B cell (primary cell): Measurements from ENCODE around the gene NLGN1. TPM values are rescaled to one million over a fixed set of nuclear protein-coding genes. Genes with fewer than 3 reads are reported as not detected.

Experiments used
- ATAC-seq: fragments of 200-7000 bp; cut with Tn5 transposase; one replicate; pipeline ENCODE4 v1.10.0; 2021; ENCODE audit warnings: low read depth, mild to moderate bottlenecking, moderate number of reproducible peaks, moderate library complexity
- CTCF ChIA-PET: fragments of 350-600 bp; sonication (Branson Sonifier 250); formaldehyde crosslinking; loops from one replicate; lab custom pipeline; 2021; ENCODE audit warnings: antibody characterized with exemption, inconsistent platforms; lab: Charles Lee
- POLR2A ChIA-PET: fragments of 350-600 bp; sonication (Branson Sonifier 250); formaldehyde crosslinking; loops from one replicate; lab custom pipeline; 2021; ENCODE audit warnings: antibody characterized with exemption; lab: Charles Lee
- DNase-seq: peaks from one replicate; pipeline ENCODE4 v3.0.0; 2013
- H2AFZ ChIP-seq: 2 replicates; pipeline ENCODE4 v1.6.1; 2012; ENCODE audit warnings: mild to moderate bottlenecking, low read depth, low read length; ENCODE audit not compliant: insufficient read depth, poor library complexity, severe bottlenecking
- H3K27ac ChIP-seq, 2 donors: 1 replicate in 1 of 2; 2 replicates in 1 of 2; pipeline ENCODE4 v1.5.1; 2012 to 2013; ENCODE audit warnings: low read length in 2 of 2, mild to moderate bottlenecking in 2 of 2, moderate library complexity in 1 of 2
- H3K27me3 ChIP-seq, 4 experiments: fragments of 200-600 bp in 1 of 4; sonication (generic) in 1 of 4; replicated peaks in 1 of 4; 1 replicate in 2 of 4; 2 replicates in 2 of 4; pipeline versions ENCODE4 v1.6.1 to v1.7.0; 2013 to 2016; ENCODE audit warnings: low read length in 3 of 4, mild to moderate bottlenecking in 2 of 4, mixed read lengths in 1 of 4, moderate library complexity in 1 of 4; ENCODE audit not compliant: insufficient read depth in 4 of 4, control insufficient read depth in 3 of 4; ENCODE audit errors: control extremely low read depth in 1 of 4
- H3K36me3 ChIP-seq, 2 experiments: replicated peaks in 1 of 2; 1 replicate in 1 of 2; 2 replicates in 1 of 2; pipeline versions ENCODE4 v1.6.1 to v1.7.1; 2013; ENCODE audit warnings: low read length in 1 of 2; ENCODE audit not compliant: insufficient read depth in 2 of 2, control insufficient read depth in 1 of 2; ENCODE audit errors: control extremely low read depth in 1 of 2, extremely low read depth in 1 of 2
- H3K4me1 ChIP-seq, 2 donors: fragments of 200-600 bp in 1 of 2; sonication (generic) in 1 of 2; 1 replicate in 1 of 2; 2 replicates in 1 of 2; pipeline versions ENCODE4 v1.5.1 to v1.6.1; 2013 to 2017; ENCODE audit warnings: low read length in 2 of 2; ENCODE audit not compliant: control insufficient read depth in 2 of 2, insufficient read depth in 2 of 2
- H3K4me2 ChIP-seq: replicated peaks from 2 replicates; pipeline ENCODE3; 2012; ENCODE audit warnings: mild to moderate bottlenecking, low read depth, low read length; ENCODE audit not compliant: poor library complexity, severe bottlenecking
- H3K4me3 ChIP-seq, 5 experiments: fragments of 200-600 bp in 1 of 5; sonication (generic) in 1 of 5; 1 replicate in 3 of 5; 2 replicates in 2 of 5; pipeline versions ENCODE4 v1.5.1 to v1.7.0; 2011 to 2016; ENCODE audit warnings: low read length in 4 of 5, mild to moderate bottlenecking in 4 of 5, low read depth in 2 of 5, control low read depth in 1 of 5, moderate library complexity in 1 of 5; ENCODE audit not compliant: insufficient read depth in 1 of 5; ENCODE audit errors: control extremely low read depth in 1 of 5, extremely low read depth in 1 of 5
- H3K79me2 ChIP-seq: fragments of 200-600 bp; sonication (generic); one replicate; pipeline ENCODE4 v1.6.0; 2016; ENCODE audit warnings: low read length; ENCODE audit not compliant: control insufficient read depth, insufficient read depth
- H3K9ac ChIP-seq: fragments of 200-600 bp; sonication (generic); 2 replicates; pipeline ENCODE4 v1.6.1; 2017; ENCODE audit warnings: mild to moderate bottlenecking, low read length, moderate library complexity
- H3K9me3 ChIP-seq, 3 donors: one replicate each; pipeline versions ENCODE4 v1.6.1 to v1.7.1; 2013; ENCODE audit warnings: low read length in 2 of 3; ENCODE audit not compliant: control insufficient read depth in 2 of 3, insufficient read depth in 1 of 3; ENCODE audit errors: control extremely low read depth in 1 of 3
- H4K20me1 ChIP-seq: 2 replicates; pipeline ENCODE4 v1.6.0; 2012; ENCODE audit warnings: mild to moderate bottlenecking, low read length; ENCODE audit not compliant: insufficient read depth, control insufficient read depth, poor library complexity, severe bottlenecking
- H3K27ac Mint-ChIP-seq: one replicate; pipeline ENCODE4 v1.8.0; 2021; ENCODE audit warnings: mixed read lengths
- H3K27me3 Mint-ChIP-seq: one replicate; pipeline ENCODE4 v1.8.0; 2021; ENCODE audit warnings: mixed read lengths
- H3K4me1 Mint-ChIP-seq: one replicate; pipeline ENCODE4 v1.8.0; 2021; ENCODE audit warnings: mixed read lengths
- H3K4me3 Mint-ChIP-seq: one replicate; pipeline ENCODE4 v1.8.0; 2021; ENCODE audit warnings: mixed read lengths
- H3K9me3 Mint-ChIP-seq: one replicate; pipeline ENCODE4 v1.8.0; 2022; ENCODE audit warnings: mixed read lengths; ENCODE audit not compliant: insufficient read depth
- CTCF ChIP-seq: fragments of 200-600 bp; IDR thresholded peaks from one replicate; pipeline ENCODE4 v1.8.0; 2022; ENCODE audit warnings: antibody characterized with exemption, mild to moderate bottlenecking
- EZH2 ChIP-seq: IDR thresholded peaks from 2 replicates; pipeline ENCODE4 v1.6.1; 2012; ENCODE audit warnings: borderline replicate concordance, low read depth, mild to moderate bottlenecking, moderate library complexity, low read length; ENCODE audit not compliant: insufficient read depth, poor library complexity, severe bottlenecking
- WGBS: methylation state at CpG from one replicate; pipeline ENCODE4 v1.1.5; 2013; ENCODE audit warnings: missing lambda C conversion rate; ENCODE audit not compliant: insufficient coverage; 5-methylcytosine and 5-hydroxymethylcytosine counted together
- intact Hi-C: fragments of 100-400 bp; cut with micrococcal nuclease; formaldehyde crosslinking; loops from one replicate; pipeline ENCODE4 v1.10.0; 2022
- polyA plus RNA-seq: library from polyadenylated mRNA; depleted of rRNA; stranded (reverse); fragments of >200 nt; gene quantifications from 2 replicates; pipeline ENCODE4 v1.2.3, GENCODE V29; 2012
- total RNA-seq, 2 donors: library from RNA; stranded (reverse); fragments of 120-200 nt in 1 of 2; gene quantifications; 1 replicate in 1 of 2; 2 replicates in 1 of 2; pipeline versions ENCODE4 v1.2.3 to v1.2.4, GENCODE V29; 2013 to 2022

Gene NLGN1
- total and polyA plus RNA-seq, 2 donors (not counting 1 experiment from before 2014, with no cell fraction given) = not detected

- H3K4me1 ChIP-seq = no peaks in the 10 kb centered on the region
- peaks cover 0 to 4% (median 0%) of the 10 kb centered on the region in 3 donors for H3K9me3 ChIP-seq
- CTCF ChIA-PET = no interaction called here
- WGBS = 91% methylated on average over 5 of the region's 10 CpGs
- Mint-ChIP-seq H3K27me3 (no peaks in the 10 kb centered on the region), H3K4me3 (no peak overlapping the region), H3K4me1 (no peaks in the 10 kb centered on the region), H3K27ac (no peak overlapping the region), H3K9me3 (peaks cover 5% of the 10 kb centered on the region)
- no peak for DNase-seq
- no peak overlapping the region for H3K9ac ChIP-seq
- POLR2A ChIA-PET = no interaction called here
- no peak overlapping the region for H3K27ac ChIP-seq
- H4K20me1 ChIP-seq = no peaks in the 10 kb centered on the region
- no peak for ATAC-seq
- no peaks in the 10 kb centered on the region for H3K27me3 ChIP-seq
- H3K79me2 ChIP-seq = no peaks in the 10 kb centered on the region
- no peak overlapping the region for H2AFZ ChIP-seq
- no peaks in the 10 kb centered on the region for H3K36me3 ChIP-seq
- intact Hi-C loops = no loop called here
- no peak for TF ChIP-seq EZH2
- H3K4me2 ChIP-seq = no peak overlapping the region
- H3K4me3 ChIP-seq = no peak overlapping the region
These were observed 844.9 kb downstream of the NLGN1 start for GRCh38 chr3:174242311-174243041.

- H3K27me3 Mint-ChIP-seq = no peaks in the 10 kb centered on the region
- ChIA-PET POLR2A (no interaction called here), CTCF (no interaction called here)
- H3K9me3 Mint-ChIP-seq = peaks cover 1% of the 10 kb centered on the region
- intact Hi-C loops = no loop called here
- no peaks in the 10 kb centered on the region for H3K36me3 ChIP-seq
- DNase-seq (no peak), ATAC-seq (no peak)
- H3K4me3 Mint-ChIP-seq = no peak overlapping the region
- no peak overlapping the region for H3K27ac ChIP-seq
- no peaks in the 10 kb centered on the region for H3K4me1 Mint-ChIP-seq
- peaks cover 0 to 4% (median 0%) of the 10 kb centered on the region in 3 donors for H3K9me3 ChIP-seq
- H3K9ac ChIP-seq = no peak overlapping the region
- no peaks in the 10 kb centered on the region for H3K79me2 ChIP-seq
- no peaks in the 10 kb centered on the region for H4K20me1 ChIP-seq
- H3K4me3 ChIP-seq = no peak overlapping the region
- H3K27ac Mint-ChIP-seq = no peak overlapping the region
- no peak overlapping the region for H2AFZ ChIP-seq
- WGBS = no CpG with 5 or more reads among the region's 2 CpGs
- H3K27me3 ChIP-seq = no peaks in the 10 kb centered on the region
- no peak overlapping the region for H3K4me2 ChIP-seq
- TF ChIP-seq CTCF = no peak
- TF ChIP-seq EZH2 = no peak
- H3K4me1 ChIP-seq = no peaks in the 10 kb centered on the region
These were observed 845.6 kb downstream of the NLGN1 start for GRCh38 chr3:174243171-174243570.
